GM21367 (cell line): ENCODE results near the gene MTERF1.
A peak's percentile ranks its signal among the peaks of the same experiment; 100 is the strongest.
"Not testable (repeated sequence)": the region's sequence is repeated elsewhere in the genome, so short reads cannot be mapped to it uniquely, and the experiment has no call there.

ENCODE experiments used
- ATAC-seq: cut with Tn5 transposase; IDR thresholded peaks from one replicate; pipeline ENCODE4 v1.9.1; 2021; ENCODE audit not compliant: unreplicated experiment

Gene MTERF1, protein sequence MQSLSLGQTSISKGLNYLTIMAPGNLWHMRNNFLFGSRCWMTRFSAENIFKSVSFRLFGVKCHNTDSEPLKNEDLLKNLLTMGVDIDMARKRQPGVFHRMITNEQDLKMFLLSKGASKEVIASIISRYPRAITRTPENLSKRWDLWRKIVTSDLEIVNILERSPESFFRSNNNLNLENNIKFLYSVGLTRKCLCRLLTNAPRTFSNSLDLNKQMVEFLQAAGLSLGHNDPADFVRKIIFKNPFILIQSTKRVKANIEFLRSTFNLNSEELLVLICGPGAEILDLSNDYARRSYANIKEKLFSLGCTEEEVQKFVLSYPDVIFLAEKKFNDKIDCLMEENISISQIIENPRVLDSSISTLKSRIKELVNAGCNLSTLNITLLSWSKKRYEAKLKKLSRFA

DNA sequence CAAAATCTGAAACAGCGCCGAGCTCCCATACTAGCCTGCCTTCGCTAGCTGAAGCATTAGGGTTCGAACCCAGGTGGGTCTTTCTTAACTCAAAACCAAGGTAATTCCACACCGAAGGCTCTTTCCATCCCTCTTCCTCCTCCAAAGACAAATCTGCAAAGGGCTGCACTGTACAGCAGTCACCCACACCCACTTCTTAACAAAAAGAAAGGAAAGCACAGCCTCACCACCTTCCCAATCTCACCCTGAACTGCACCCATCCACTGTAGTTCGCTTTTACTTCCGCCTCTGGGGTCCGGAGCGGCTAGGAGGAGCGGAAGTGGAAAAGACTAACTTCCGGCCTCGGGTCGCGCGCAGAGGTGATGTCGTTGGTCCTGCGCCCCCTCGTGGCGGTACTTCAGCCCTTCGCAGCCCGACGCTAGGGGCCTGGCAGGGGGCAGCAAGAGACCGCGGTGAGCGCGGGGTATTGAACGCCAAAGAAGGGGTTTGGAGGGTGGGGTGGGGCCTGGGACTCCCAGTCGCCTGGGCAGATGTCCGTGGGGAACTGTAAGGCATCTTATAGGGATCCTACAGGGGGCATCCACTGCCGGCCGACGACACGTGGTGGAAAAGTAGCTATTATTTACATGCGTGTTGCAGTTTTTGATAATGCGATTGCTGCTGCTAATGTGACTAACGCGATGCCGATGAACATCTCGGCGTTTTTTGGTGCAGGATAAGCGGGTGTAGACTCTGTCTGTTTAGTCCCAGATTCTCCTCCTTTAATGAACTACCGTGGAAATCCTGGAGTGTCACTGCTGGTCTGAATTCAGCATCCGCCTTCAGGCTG is at the start of gene MTERF1:
MTERF1 (minus strand) TSS at position 290 of the 829 bp plus-strand sequence. CDS start 619 bp downstream, outside the sequence.
- ATAC-seq, result peak; percentile 99

DNA sequence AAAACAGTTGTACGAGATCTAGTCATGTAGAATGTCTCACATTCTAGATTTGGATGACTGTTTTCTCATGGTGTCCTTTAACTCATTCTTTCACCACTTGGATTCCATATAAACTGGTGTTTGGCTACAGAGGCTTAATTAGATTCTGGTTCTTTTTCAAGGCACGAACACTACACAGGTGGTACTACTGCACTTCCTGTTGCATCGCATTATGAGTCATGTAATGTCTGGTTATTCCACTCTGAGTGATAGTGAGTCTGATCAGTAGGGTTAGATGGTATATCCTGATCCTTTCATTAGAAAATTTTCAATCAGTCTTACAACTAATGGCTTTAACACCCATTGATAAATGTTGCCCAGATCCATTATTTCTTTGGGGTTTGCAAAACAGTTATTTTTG is 49.0 kb upstream of the MTERF1 start:
- ATAC-seq, result peak; percentile 71

DNA sequence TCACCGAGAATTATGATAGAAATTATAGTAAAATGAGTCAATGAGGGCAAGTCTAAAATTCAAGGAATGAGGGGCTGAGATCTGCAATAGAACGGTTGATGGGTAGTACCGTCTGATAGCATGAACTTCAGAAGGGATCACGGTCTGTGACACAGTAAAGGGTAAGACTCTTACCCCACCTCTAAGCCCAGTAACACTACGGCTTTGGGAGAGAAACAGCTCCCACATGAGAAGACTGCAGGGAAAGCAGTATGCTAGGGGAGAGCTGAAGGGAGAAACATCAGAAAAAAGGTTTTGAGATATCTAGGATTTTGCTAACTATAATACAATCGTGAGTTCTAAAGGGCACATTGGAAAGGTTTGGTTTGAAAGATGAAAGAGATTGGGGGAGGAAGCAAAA is 47.4 kb upstream of the MTERF1 start:
- no peak for ATAC-seq

DNA sequence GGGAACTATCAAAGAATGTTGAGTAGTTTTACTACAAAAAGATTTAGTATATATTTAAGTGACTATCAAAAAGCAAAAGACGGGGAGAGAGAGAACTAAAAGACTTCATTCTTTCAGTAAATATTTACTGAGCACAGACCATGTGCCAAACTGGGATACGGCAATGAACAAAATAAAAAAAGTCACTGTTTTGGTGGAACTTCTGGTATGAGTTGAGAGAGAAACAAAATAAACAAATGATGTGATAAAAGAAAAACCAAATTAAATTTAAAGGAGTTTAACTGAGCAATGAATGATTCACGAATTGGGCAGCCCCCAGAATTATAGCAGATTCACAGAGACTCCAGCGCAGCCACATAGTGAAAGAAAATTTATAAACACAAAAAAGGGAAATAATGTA is 42.4 kb upstream of the MTERF1 start:
- no peak for ATAC-seq

DNA sequence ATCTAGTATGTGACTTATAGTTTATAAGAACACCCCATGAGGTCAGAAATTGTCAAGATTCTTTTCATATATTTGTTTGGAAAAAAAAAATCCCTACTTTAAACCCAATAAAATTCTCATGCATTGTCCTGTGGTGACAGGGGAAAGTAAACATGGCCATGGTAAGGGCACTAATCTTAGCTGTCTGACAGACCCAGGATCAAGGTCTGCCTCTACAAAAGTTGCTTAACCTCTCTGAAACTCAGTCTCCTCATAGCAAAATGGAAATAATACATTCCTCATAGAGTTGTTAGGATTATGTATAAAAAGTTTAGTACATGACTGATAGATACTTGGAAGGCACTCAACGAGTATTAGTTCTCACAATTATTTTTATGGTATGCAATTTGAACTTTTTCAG is 37.9 kb upstream of the MTERF1 start:
- ATAC-seq, result no peak

DNA sequence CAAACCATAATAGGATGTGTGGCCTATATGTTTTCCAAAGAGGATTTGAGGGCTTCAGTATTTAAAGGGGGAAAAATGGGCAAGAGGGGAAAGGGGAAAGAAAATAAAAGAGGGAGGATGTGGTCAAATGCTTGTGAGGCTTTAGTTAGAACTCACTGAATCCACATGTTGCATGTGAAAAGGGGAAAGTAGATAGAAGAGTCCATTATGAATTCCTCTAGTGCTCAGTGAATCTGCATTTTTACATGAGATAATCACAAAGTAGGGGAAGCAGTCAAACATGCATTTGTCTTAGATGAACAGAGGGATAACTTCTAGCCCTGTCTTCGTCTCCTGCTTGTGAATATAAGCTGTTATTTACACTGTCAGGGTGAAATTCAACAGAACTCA is 35.5 kb upstream of the MTERF1 start:
- no peak for ATAC-seq

DNA sequence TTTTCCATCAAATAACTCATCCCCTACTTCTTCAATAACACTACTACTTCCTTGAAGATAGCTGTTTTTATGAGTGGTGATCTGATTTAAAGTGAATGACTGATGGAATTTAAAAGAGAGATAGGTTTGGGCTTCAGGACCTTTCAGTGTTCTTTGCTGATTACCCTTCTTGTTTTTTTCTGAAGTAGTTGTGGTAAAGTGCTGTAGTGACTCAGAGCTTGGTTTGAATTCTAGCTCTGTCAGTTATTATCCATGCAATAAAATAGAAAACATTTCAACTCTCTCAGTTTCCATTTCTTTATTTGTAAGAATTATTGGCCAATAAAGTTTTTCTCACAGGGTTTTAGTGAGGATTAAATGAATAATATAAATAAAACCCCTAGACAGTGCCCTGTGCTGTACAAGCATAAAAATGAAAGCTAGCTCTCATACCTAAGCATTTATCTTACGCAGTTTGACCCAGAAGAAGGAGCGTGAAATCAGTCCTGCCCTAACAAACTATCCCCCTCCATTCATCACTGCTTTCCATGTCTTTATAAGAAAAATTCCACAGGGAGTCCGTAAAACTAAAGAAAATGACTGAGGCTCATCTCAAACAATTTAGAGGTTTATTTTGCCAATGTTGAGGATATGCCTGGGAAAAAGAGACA is 35.0 kb upstream of the MTERF1 start:
- no peak for ATAC-seq

DNA sequence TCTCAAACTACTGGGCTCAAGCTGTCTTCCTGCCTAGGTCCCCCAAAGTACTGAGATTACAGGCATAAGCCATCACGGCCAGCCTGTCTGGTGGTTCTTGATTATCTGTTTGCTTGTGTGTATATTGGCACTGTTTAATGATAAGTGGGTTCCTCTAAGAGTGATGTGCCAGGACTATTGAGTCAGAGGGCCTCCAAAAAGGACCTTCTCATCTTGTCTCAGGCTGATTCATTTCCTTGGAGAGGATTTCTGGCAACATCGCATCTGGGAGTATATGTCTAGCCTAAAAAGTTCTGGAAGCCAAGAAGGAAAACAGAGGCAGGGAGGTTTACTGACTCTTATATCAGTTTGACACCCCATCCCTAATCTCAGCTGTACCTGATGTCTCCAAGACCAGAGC is 33.1 kb upstream of the MTERF1 start:
- no peak for ATAC-seq

DNA sequence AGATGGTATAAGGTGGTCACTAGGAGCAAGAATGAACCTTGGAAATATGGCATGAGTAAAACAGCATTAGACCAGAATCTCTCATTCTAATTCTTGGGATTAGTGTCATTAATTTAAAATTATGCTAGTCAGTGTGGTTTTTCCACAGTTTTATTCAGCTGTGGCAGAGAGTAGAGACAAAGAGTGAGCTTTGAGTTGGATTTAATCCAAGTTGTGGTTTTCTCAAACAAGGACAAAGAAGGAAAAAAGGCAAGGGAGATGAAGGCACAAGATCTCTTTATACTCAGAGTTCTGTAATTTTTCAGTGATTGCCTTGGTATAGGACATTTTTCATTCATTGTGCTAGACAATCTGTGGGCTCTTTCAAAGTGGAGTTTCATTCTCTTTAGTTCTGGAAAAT is 32.0 kb upstream of the MTERF1 start:
- no peak for ATAC-seq

DNA sequence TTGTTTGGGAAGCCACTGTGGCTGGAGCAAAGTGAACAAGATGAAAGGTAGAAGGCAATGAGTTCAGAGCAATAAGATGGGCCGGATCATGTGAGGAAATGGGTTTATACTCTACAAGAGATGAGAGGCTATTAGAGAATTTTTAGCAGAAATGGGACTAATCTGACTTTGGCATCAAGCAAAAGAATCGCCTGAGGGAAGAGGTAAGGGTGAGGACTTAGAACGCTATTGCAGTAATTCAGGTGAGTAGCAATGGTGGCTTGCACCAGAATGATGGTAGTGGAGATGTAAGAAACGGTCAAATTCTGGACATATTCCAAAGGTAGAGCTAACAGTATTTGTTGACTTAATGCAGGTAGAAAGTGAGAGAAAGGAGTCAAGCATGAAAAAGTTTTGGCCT is 30.6 kb upstream of the MTERF1 start:
- no peak for ATAC-seq

DNA sequence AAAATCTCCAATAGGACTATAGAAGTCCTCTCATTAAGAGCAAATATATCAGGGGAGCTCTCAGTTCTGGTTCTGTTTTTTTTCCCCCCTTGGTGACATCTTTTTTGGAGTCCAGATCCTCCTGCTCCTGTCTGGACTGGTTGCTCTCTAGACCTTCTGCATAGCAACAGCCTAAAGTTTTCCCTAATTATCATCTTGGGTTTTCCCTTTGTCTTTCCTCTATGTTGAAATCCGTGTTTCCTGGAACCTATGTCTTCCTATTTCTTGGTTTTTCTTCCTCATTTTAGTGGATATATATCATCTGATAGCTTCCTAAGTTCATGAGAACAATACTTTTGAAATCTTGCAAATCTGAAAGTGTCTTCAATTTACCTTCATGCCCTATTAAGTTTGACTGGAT is 29.7 kb upstream of the MTERF1 start:
- ATAC-seq, result no peak

DNA sequence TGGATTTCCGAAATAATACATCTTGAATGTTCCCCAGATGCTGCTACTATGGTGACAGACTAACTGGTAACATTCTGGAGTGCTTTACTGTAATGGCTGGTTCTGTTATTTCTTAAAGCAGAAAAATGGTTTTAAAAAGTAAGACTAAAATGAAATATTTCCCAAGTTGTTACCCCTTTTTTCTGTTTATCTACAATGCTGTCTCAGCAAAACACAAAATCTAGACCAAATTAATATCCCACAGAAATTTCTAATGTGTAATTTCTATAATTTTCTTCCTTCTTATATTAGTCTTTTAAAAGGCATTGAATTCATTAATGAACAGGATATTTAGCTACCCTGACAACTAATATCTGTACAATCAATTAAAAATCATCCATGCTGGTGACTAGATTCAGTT is 19.1 kb upstream of the MTERF1 start:
- no peak for ATAC-seq

DNA sequence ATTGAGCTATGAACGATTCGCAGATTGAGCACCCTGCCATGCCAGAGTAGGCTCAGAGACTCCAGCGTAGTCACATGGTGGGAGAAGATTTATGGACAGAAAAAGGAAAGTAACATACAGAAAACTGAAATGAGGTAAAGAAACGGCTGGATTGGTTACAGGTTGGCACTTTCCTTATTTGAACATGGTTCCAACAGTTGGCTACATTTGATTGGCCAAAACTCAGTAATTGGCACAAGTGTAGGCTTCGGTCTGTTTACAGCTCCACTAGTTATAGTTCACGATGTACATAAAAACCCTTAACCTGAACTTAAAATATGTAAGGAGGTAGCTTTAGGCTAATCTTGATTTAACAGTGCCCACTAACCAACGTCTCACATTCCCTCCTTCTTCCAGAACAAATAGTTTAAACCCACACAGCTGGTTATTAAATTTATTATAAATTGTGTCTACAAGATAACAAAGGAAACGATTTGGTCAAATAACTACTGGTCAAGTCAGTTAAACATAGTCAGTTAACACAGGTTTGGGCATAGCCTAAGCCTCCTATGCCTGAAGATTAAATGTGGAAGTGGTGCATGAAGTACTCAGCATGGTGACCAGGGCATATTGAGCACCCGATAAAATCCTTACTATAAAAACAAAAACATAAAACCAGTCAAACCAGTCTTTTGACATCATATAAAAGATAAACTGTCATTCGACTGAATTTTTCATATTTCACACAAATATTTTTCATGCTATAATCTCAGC is 17.9 kb upstream of the MTERF1 start:
- no peak for ATAC-seq

DNA sequence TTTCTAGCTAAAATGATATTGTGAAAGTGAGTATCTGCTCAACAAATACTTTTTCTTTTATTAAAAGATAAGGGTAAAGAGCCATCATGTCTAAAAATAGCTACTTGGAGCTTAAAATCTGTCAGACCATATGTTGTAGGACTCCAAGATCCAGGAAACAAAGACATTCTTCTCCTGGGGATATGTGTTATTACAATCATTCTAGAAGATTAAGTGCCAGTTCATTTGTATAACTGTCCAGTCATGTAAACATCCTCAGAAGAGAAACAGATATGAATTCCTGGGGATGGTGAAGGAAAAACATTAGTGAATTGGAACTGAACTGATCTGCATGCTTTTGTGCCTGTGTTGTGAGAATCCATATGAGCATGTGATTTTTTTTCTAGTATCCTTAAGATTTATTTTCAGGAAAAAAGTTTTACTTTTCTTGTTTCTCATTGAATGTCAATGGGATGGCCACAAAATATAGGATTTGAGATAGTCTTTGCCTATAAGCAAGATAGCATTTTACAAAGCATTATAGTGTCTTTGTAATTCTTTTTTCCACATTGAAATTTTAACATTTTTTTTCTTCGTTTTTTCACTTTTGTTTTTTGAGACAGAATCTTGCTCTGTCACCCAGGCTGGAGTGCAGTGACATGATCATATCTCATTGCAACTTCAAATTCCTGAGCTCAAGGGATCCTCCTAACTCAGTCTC is 14.4 kb upstream of the MTERF1 start:
- ATAC-seq, result no peak

DNA sequence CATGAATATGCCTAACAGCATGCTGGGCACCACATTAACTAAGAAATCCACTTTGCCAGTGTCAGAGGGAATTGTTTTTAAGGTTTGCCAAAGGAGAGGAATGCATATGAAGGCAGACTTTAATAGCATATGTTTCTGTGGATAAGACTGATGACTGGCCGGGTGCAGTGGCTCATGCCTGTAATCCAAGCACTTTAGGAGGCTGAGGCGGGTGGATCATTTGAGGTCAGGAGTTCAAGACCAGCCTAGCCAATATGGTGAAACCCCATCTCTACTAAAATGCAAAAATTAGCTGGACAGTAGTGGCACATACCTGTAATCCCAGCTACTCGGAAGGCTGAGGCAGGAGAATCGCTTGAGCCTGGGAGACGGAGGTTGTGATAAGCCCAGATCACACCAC is 13.2 kb upstream of the MTERF1 start:
- ATAC-seq, result not testable (repeated sequence)

DNA sequence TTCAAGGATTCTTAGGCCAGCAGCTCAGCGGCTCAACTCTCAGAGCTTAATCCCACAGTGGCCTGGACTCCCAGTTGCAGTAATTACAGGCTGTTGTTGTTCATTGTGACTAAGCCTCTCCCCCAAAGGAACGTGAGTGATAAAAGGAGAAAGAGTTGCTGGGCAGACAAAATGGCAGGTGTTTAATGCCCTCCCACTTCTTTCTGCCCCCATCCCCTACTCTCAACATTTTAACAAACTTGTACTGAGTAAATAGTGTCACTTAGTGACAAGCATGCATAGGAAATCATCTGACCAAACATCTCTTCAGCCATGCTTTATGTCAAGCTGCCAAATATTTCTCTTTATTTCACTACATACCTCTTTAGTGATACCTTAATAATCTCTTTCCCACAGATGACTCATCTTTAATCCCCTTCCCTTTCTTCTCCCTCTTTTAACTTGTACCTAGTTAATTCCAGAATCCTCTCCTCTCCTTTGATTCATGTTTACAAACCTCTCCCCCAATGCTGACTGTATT is 12.4 kb upstream of the MTERF1 start:
- no peak for ATAC-seq

DNA sequence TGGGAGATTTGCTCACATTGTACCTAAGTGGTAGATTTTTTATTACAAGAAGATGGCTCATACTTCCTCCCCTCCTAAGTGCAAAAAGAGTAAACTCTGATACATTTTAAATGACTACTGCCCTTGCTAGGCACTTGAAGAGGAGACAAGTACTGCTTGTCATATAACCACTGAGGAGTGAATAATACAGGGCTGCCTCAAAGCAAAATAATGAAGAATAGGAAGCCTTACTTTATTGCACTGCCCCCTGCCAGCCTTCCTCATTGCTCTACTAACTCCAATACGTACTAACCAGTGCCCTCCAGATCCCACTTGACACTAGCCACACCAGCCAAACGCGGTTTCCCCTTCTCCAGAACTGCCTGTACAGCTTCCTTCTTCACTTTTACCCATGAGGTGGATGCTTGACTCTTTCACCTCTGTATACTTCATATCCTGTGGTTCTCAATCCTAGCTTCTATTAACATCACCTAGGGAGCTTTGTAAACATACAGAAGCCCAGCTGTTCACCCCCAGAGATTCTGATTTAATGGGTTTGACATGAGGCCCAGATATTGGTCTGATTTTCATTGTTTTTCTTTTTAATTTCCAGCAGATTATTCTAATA is 11.7 kb upstream of the MTERF1 start:
- no peak for ATAC-seq

DNA sequence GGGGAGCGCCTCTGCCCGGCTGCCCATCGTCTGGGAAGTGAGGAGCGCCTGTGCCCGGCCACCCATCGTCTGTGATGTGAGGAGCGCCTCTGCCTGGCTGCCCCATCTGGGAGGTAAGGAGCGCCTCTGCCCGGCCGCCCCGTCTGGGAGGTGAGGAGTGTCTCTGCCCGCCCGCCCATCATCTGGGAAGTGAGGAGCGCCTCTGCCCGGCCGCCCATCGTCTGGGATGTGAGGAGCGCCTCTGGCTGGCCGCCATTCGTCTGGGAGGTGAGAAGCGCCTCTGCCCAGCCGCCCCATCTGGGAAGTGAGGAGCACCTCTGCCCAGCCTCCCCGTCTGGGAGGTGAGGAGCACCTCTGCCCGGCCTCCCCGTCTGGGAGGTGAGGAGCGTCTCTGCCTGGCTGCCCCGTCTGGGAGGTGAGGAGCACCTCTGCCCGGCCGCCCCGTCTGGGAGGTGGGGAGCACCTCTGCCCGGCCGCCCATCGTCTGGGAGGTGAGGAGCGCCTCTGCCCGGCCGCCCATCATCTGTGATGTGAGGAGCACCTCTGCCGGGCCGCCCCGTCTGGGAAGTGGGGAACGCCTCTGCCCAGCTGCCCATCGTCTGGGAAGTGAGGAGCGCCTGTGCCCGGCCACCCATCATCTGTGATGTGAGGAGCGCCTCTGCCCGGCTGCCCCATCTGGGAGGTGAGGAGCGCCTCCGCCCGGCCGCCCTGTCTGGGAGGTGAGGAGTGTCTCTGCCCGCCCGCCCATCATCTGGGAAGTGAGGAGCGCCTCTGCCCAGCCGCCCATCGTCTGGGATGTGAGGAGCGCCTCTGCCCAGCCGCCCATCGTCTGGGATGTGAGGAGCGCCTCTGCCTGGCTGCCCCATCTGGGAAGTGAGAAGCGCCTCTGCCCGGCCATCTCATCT is 8.0 kb upstream of the MTERF1 start:
- not testable (repeated sequence) for ATAC-seq
